VCaP (cell line): ENCODE data around the gene GNB1L.

Experiments used
- H3K27ac ChIP-seq: fragments of 450-650 bp; 2 replicates; pipeline ENCODE4 v1.5.1; 2017
- CTCF ChIP-seq: fragments of 450-650 bp; conservative IDR thresholded peaks from 2 replicates; pipeline ENCODE4 v1.5.1; 2017; ENCODE audit warnings: mild to moderate bottlenecking, moderate library complexity

Gene GNB1L

GRCh38 chr22:19737846-19738663, 116.6 kb downstream of the GNB1L start:
- no peak overlapping the region for H3K27ac ChIP-seq
- TF ChIP-seq CTCF, result no peak

GRCh38 chr22:19735665-19736510, 118.8 kb downstream of the GNB1L start:
- no peak for TF ChIP-seq CTCF
- no peak overlapping the region for H3K27ac ChIP-seq

- TF ChIP-seq CTCF, result no peak
- no peak overlapping the region for H3K27ac ChIP-seq
Observed at GRCh38 chr22:19734837-19735382, 119.8 kb downstream of the GNB1L start.

GRCh38 chr22:19734163-19734562, 120.5 kb downstream of the GNB1L start:
- no peak for TF ChIP-seq CTCF
- H3K27ac ChIP-seq, result no peak overlapping the region

- H3K27ac ChIP-seq, result no peak overlapping the region
- TF ChIP-seq CTCF, result no peak
Observed at GRCh38 chr22:19733755-19734154, 120.9 kb downstream of the GNB1L start.
